Fibroblast of lung (primary cell): ENCODE measurements around the gene ZP3.

Experiments
- EZH2 ChIP-seq: IDR thresholded peaks from 2 replicates; pipeline ENCODE4 v1.5.1; 2012; ENCODE audit warnings: low read length, control low read depth, mild to moderate bottlenecking; ENCODE audit errors: missing control alignments
- TF ChIP-seq, protein P1 (sequence below), 2 donors: IDR thresholded peaks in 1 of 2; conservative IDR thresholded peaks in 1 of 2; 1 replicate in 1 of 2; 2 replicates in 1 of 2; pipeline ENCODE4 v1.5.1; 2011 to 2012; ENCODE audit warnings: low read length in 2 of 2, control low read depth in 1 of 2, inconsistent platforms in 1 of 2, low read depth in 1 of 2, mild to moderate bottlenecking in 1 of 2

GRCh38 chr7:76380623-76380966, 44.2 kb upstream of the ZP3 start:
- TF ChIP-seq, protein P1, sequence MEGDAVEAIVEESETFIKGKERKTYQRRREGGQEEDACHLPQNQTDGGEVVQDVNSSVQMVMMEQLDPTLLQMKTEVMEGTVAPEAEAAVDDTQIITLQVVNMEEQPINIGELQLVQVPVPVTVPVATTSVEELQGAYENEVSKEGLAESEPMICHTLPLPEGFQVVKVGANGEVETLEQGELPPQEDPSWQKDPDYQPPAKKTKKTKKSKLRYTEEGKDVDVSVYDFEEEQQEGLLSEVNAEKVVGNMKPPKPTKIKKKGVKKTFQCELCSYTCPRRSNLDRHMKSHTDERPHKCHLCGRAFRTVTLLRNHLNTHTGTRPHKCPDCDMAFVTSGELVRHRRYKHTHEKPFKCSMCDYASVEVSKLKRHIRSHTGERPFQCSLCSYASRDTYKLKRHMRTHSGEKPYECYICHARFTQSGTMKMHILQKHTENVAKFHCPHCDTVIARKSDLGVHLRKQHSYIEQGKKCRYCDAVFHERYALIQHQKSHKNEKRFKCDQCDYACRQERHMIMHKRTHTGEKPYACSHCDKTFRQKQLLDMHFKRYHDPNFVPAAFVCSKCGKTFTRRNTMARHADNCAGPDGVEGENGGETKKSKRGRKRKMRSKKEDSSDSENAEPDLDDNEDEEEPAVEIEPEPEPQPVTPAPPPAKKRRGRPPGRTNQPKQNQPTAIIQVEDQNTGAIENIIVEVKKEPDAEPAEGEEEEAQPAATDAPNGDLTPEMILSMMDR (conservative IDR thresholded peaks at IDR 0.05 in 1 of 2, IDR thresholded peaks at IDR 0.05 in 1 of 2; ENCODE audit: low read depth in 1 of 2, low read length in 2 of 2) = no peak
- no peak for TF ChIP-seq EZH2
